HEK293 (cell line): ENCODE measurements around the gene CORO2B.

Source experiments
- CTCF ChIA-PET: fragments of 350-600 bp; formaldehyde crosslinking; extraction: SDS; loops from one replicate; lab custom pipeline; 2021; ENCODE audit warnings: antibody characterized with exemption; lab: Yijun Ruan, JAX
- POLR2A ChIA-PET: fragments of 300-600 bp; formaldehyde crosslinking; extraction: SDS; loops from one replicate; lab custom pipeline; 2020; ENCODE audit warnings: antibody characterized with exemption, inconsistent platforms; lab: Yijun Ruan, JAX
- H3K27ac ChIP-seq: fragments of 200-500 bp; sonication (Bioruptor generic); 2 replicates; pipeline ENCODE4 v1.5.1; 2014; ENCODE audit warnings: low read depth, low read length, control low read depth, inconsistent platforms; ENCODE audit errors: extremely low read depth
- H3K36me3 ChIP-seq, 2 experiments: fragments of 200-500 bp in 1 of 2; sonication (Bioruptor generic) in 1 of 2; 1 replicate in 1 of 2; 2 replicates in 1 of 2; pipeline ENCODE4 v1.5.1; 2014 to 2017; ENCODE audit warnings: inconsistent platforms in 2 of 2, low read length in 2 of 2; ENCODE audit not compliant: control insufficient read depth in 2 of 2, insufficient read depth in 1 of 2
- H3K4me1 ChIP-seq: fragments of 200-500 bp; sonication (Bioruptor generic); 2 replicates; pipeline ENCODE4 v1.5.1; 2014; ENCODE audit warnings: mild to moderate bottlenecking, low read length, inconsistent platforms; ENCODE audit not compliant: control insufficient read depth, insufficient read depth
- H3K4me3 ChIP-seq: 2 replicates; pipeline ENCODE4 v1.5.1; 2011; ENCODE audit warnings: low read depth, mild to moderate bottlenecking, control low read depth, low read length, moderate library complexity
- H3K9me3 ChIP-seq: fragments of 200-500 bp; sonication (Bioruptor generic); 2 replicates; pipeline ENCODE4 v1.5.1; 2014; ENCODE audit warnings: low read depth, low read length, inconsistent platforms; ENCODE audit not compliant: control insufficient read depth, insufficient read depth
- HOXD13 ChIP-seq: sonication (generic); formaldehyde crosslinking; IDR thresholded peaks from 2 replicates; pipeline ENCODE4 v1.8.0; 2022; ENCODE audit warnings: missing genetic modification reagents, borderline replicate concordance
- MZF1 ChIP-seq: fragments of 450-650 bp; formaldehyde crosslinking; IDR thresholded peaks from 2 replicates; pipeline ENCODE4 v1.5.1; 2017; ENCODE audit warnings: missing biosample characterization, missing genetic modification characterization, borderline replicate concordance
- TCF7L2 ChIP-seq: IDR thresholded peaks from 2 replicates; pipeline ENCODE4 v1.6.1; 2011; ENCODE audit warnings: low read depth, mild to moderate bottlenecking, inconsistent platforms, low read length, moderate library complexity, borderline replicate concordance
- ZEB2 ChIP-seq: fragments of 450-650 bp; formaldehyde crosslinking; IDR thresholded peaks from 2 replicates; pipeline ENCODE4 v1.5.1; 2016; ENCODE audit warnings: missing biosample characterization, missing genetic modification characterization
- ZNF121 ChIP-seq: fragments of 450-650 bp; formaldehyde crosslinking; IDR thresholded peaks from 2 replicates; pipeline ENCODE4 v1.5.1; 2016; ENCODE audit warnings: missing biosample characterization, missing genetic modification characterization
- ZNF19 ChIP-seq: fragments of 450-650 bp; formaldehyde crosslinking; IDR thresholded peaks from 2 replicates; pipeline ENCODE4; 2016; ENCODE audit warnings: missing biosample characterization, missing genetic modification characterization, low read depth
- ZNF214 ChIP-seq: fragments of 450-650 bp; formaldehyde crosslinking; IDR thresholded peaks from 2 replicates; pipeline ENCODE4 v1.5.1; 2017; ENCODE audit warnings: missing biosample characterization, mild to moderate bottlenecking, missing genetic modification characterization, borderline replicate concordance
- ZNF311 ChIP-seq: fragments of 450-650 bp; formaldehyde crosslinking; IDR thresholded peaks from 2 replicates; pipeline ENCODE4 v1.5.1; 2017; ENCODE audit warnings: missing biosample characterization, missing genetic modification characterization, borderline replicate concordance
- ZNF341 ChIP-seq: fragments of 450-650 bp; formaldehyde crosslinking; IDR thresholded peaks from 2 replicates; pipeline ENCODE4; 2016; ENCODE audit warnings: low read depth, missing biosample characterization, missing genetic modification characterization
- ZNF350 ChIP-seq: fragments of 450-650 bp; formaldehyde crosslinking; IDR thresholded peaks from 2 replicates; pipeline ENCODE4 v1.5.0; 2017; ENCODE audit warnings: missing biosample characterization, mild to moderate bottlenecking, missing genetic modification characterization
- ZNF488 ChIP-seq: fragments of 450-650 bp; formaldehyde crosslinking; IDR thresholded peaks from 2 replicates; pipeline ENCODE4 v1.5.1; 2016; ENCODE audit warnings: missing biosample characterization, missing genetic modification characterization
- ZNF654 ChIP-seq: fragments of 450-650 bp; formaldehyde crosslinking; IDR thresholded peaks from 2 replicates; pipeline ENCODE4 v1.5.1; 2016; ENCODE audit warnings: low read depth, missing biosample characterization, missing genetic modification characterization
- ZNF704 ChIP-seq: fragments of 450-650 bp; formaldehyde crosslinking; IDR thresholded peaks from 2 replicates; pipeline ENCODE4 v1.5.1; 2016; ENCODE audit warnings: missing biosample characterization, missing genetic modification characterization
- ZNF792 ChIP-seq: fragments of 450-650 bp; formaldehyde crosslinking; IDR thresholded peaks from 2 replicates; pipeline ENCODE4 v1.5.1; 2016; ENCODE audit warnings: missing biosample characterization, missing genetic modification characterization
- TF ChIP-seq, protein P1 (sequence below): fragments of 450-650 bp; formaldehyde crosslinking; IDR thresholded peaks from 2 replicates; pipeline ENCODE4 v1.5.1; 2016; ENCODE audit warnings: missing biosample characterization, missing genetic modification characterization
- TF ChIP-seq, protein P2 (sequence below): fragments of 450-650 bp; formaldehyde crosslinking; IDR thresholded peaks from 2 replicates; pipeline ENCODE4 v1.5.1; 2016; ENCODE audit warnings: missing biosample characterization, missing genetic modification characterization

CORO2B gene

DNA sequence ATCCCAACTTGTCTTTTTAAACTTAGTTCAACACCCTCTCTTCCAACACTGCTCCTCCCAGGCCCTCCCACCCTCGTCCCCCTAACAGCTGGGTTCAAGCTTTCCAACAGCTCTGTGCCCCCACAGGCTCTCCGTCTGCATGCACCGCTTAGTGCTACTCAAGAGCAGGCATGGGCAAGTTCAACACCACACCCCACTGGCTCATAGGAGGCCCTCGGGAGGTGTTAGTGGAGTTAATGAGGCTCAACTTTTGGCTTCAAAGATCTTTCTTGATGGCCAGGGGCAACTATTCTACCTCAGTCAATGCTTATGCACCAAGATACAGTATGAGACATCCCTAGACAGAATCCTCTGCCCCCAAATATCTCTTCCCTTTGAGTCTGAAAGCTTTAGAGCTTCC is 127.5 kb downstream of the CORO2B start (continued):
- TF ChIP-seq ZNF214 (tag by site-specific recombination), result no peak
- TF ChIP-seq ZNF792 (tag by site-specific recombination), result no peak
- TF ChIP-seq TCF7L2, result no peak
- TF ChIP-seq ZNF19, result no peak

DNA sequence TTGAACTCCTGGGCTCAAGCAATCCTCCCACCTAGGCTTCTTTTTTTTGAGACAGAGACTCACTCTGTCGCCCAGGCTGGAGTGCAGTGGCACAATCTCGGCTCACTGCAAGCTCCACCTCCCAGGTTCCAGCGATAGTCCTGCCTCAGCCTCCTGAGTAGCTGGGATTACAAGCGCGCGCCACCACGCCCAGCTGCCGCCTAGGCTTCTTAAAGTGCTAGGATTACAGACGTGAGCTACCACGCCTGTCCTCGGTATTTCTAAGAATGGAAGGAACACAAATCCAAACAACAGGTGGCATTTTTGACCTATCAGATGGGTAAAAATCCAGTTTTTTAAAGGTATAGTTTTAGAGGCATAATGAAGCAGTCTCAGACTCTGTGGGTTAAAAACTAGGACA is 128.1 kb downstream of the CORO2B start:
- ChIA-PET POLR2A (no interaction called here), CTCF (interaction anchor here (0.6 to 2.8 kb wide), 3 partner anchors 23 to 400 kb away, joined by 3 to 7 read pairs (median 4); no protein-coding TSS in a partner anchor)
- no peaks in the 10 kb centered on the region for H3K9me3 ChIP-seq
- H3K4me3 ChIP-seq, result no peak overlapping the region
- H3K36me3 ChIP-seq, result no peaks in the 10 kb centered on the region
- no peaks in the 10 kb centered on the region for H3K4me1 ChIP-seq
- TF ChIP-seq ZNF311 (no peak), ZEB2 (no peak), ZNF341 (tag by site-specific recombination) (no peak), ZNF654 (tag by site-specific recombination) (no peak), HOXD13 (CRISPR knock-in tag) (no peak), ZNF350 (tag by site-specific recombination) (no peak), ZNF488 (tag by site-specific recombination) (no peak), ZNF121 (tag by site-specific recombination) (0 out of 2 replicates have a peak, but pooled peaks have one; percentile 53)
- TF ChIP-seq, protein P1, sequence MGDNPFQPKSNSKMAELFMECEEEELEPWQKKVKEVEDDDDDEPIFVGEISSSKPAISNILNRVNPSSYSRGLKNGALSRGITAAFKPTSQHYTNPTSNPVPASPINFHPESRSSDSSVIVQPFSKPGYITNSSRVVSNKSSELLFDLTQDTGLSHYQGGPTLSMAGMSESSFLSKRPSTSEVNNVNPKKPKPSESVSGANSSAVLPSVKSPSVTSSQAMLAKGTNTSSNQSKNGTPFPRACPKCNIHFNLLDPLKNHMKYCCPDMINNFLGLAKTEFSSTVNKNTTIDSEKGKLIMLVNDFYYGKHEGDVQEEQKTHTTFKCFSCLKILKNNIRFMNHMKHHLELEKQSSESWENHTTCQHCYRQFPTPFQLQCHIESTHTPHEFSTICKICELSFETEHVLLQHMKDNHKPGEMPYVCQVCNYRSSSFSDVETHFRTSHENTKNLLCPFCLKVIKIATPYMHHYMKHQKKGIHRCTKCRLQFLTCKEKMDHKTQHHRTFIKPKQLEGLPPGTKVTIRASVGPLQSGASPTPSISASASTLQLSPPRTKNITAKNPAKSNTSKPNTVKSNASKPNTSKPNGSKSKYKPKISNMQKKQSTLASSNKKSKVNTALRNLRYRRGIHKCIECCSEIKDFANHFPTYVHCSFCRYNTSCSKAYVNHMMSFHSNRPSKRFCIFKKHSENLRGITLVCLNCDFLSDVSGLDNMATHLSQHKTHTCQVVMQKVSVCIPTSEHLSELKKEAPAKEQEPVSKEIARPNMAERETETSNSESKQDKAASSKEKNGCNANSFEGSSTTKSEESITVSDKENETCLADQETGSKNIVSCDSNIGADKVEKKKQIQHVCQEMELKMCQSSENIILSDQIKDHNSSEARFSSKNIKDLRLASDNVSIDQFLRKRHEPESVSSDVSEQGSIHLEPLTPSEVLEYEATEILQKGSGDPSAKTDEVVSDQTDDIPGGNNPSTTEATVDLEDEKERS (tag by site-specific recombination), result no peak
- H3K27ac ChIP-seq, result no peak overlapping the region

DNA sequence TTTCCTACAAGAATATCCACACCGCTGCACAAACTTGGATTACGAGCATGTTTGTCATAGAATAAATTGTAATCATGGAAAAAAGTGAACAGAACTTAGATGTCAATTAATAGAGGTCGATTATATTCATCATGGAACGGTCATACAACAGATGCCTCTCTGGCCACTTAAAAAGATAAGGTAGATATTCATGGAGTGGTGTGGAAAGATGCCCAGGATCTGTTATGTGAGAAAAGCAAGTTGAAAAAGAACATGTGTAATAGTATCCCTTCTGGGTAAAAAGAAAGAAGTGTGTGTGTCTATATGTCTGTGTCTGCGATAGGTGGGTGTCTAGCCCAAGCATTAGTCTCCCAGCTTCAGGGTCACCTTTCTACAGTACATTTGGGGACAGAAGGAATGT is 128.6 kb downstream of the CORO2B start:
- H3K9me3 ChIP-seq, result no peaks in the 10 kb centered on the region
- CTCF ChIA-PET, result interaction anchor here (0.8 kb wide), 1 partner anchor 401 kb away, joined by 3 read pairs; no protein-coding TSS in a partner anchor
- no peak overlapping the region for H3K27ac ChIP-seq
- POLR2A ChIA-PET, result interaction anchor here (0.7 kb wide), 1 partner anchor 153 kb away, joined by 4 read pairs; no protein-coding TSS in a partner anchor
- no peaks in the 10 kb centered on the region for H3K36me3 ChIP-seq
- H3K4me1 ChIP-seq, result no peaks in the 10 kb centered on the region
- TF ChIP-seq ZNF704 (tag by site-specific recombination) (no peak), MZF1 (tag by site-specific recombination) (no peak)
- TF ChIP-seq, protein P2, sequence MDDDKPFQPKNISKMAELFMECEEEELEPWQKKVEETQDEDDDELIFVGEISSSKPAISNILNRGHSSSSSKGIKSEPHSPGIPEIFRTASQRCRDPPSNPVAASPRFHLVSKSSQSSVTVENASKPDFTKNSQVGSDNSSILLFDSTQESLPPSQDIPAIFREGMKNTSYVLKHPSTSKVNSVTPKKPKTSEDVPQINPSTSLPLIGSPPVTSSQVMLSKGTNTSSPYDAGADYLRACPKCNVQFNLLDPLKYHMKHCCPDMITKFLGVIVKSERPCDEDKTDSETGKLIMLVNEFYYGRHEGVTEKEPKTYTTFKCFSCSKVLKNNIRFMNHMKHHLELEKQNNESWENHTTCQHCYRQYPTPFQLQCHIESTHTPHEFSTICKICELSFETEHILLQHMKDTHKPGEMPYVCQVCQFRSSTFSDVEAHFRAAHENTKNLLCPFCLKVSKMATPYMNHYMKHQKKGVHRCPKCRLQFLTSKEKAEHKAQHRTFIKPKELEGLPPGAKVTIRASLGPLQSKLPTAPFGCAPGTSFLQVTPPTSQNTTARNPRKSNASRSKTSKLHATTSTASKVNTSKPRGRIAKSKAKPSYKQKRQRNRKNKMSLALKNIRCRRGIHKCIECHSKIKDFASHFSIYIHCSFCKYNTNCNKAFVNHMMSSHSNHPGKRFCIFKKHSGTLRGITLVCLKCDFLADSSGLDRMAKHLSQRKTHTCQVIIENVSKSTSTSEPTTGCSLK (tag by site-specific recombination), result no peak
- H3K4me3 ChIP-seq, result no peak overlapping the region
